Middle frontal gyrus (tissue), 1 donor: ENCODE results near the gene AURKAIP1.

Experiments used
- DNase-seq: peaks from one replicate; pipeline ENCODE4 v3.0.0-alpha.2; 2015; ENCODE audit warnings: low spot score; ENCODE audit errors: extremely low spot score

Gene AURKAIP1

GRCh38 chr1:1361982-1362423, 13.0 kb downstream of the AURKAIP1 start:
- DNase-seq, result no peak

- no peak for DNase-seq
Measured at GRCh38 chr1:1361233-1361981, 13.6 kb downstream of the AURKAIP1 start.

- no peak for DNase-seq
Measured at GRCh38 chr1:1360506-1361169, 14.4 kb downstream of the AURKAIP1 start.

GRCh38 chr1:1359664-1360468, 15.1 kb downstream of the AURKAIP1 start:
- DNase-seq, result no peak

GRCh38 chr1:1359308-1359663, 15.7 kb downstream of the AURKAIP1 start:
- DNase-seq, result no peak

- DNase-seq, result no peak
Measured at GRCh38 chr1:1358433-1359271, 16.4 kb downstream of the AURKAIP1 start, which contains the start of gene MXRA8. Gene MXRA8, minus strand, starts transcription at chr1:1358555. Its CDS starts 51 bp downstream, at chr1:1358504.

GRCh38 chr1:1357871-1358432, 17.1 kb downstream of the AURKAIP1 start:
- DNase-seq, result no peak

- DNase-seq, result no peak
Measured at GRCh38 chr1:1356796-1357401, 18.1 kb downstream of the AURKAIP1 start.

GRCh38 chr1:1356166-1356795, 18.7 kb downstream of the AURKAIP1 start:
- no peak for DNase-seq

GRCh38 chr1:1355416-1355815, 19.6 kb downstream of the AURKAIP1 start:
- no peak for DNase-seq

GRCh38 chr1:1354271-1355247, 20.4 kb downstream of the AURKAIP1 start:
- no peak for DNase-seq

- DNase-seq, result no peak
Measured at GRCh38 chr1:1353389-1354151, 21.4 kb downstream of the AURKAIP1 start.

- no peak for DNase-seq
Measured at GRCh38 chr1:1352786-1353388, 22.1 kb downstream of the AURKAIP1 start.

GRCh38 chr1:1351511-1352427, 23.2 kb downstream of the AURKAIP1 start:
- no peak for DNase-seq

GRCh38 chr1:1349256-1350012, 25.6 kb downstream of the AURKAIP1 start, which contains the start of gene DVL1:
Gene DVL1, minus strand, starts transcription at chr1:1349418. Its CDS starts 353 bp downstream, at chr1:1349065.
- DNase-seq, result no peak
